ENCODE data around the gene SELENOV. TPM values are rescaled to one million over a fixed set of nuclear protein-coding genes. Genes with fewer than 3 reads are reported as not detected.

The SELENOV gene
- total RNA-seq, 1 donor from 2014 or later = not detected

- intact Hi-C loops (cut with DNase I) = no loop called here
- Histone ChIP-seq H3K4me1 (peaks cover 5 to 10% of the 10 kb centered on the region in 2 donors), H3K27me3 (peaks cover 16% of the 10 kb centered on the region), H3K36me3 (no peaks in the 10 kb centered on the region), H3K9me3 (no peaks in the 10 kb centered on the region), H3K4me3 (no peak overlapping the region), H3K27ac (no peak overlapping the region)
- no peak for DNase-seq (ENCODE audit: low spot score in 2 of 2)
- no peak for TF ChIP-seq CTCF (IDR thresholded peaks at IDR 0.05)
These were observed 3.5 kb downstream of the SELENOV start for GRCh38 chr19:39518458-39518857.

GRCh38 chr19:39518975-39519374 lies 4.0 kb downstream of the SELENOV start:
- no peak for DNase-seq (ENCODE audit: low spot score in 2 of 2)
- H3K9me3 ChIP-seq = no peaks in the 10 kb centered on the region
- peaks cover 16% of the 10 kb centered on the region for H3K27me3 ChIP-seq
- no peak overlapping the region for H3K4me3 ChIP-seq
- H3K27ac ChIP-seq = no peak overlapping the region
- TF ChIP-seq CTCF (IDR thresholded peaks at IDR 0.05) = no peak
- intact Hi-C loops (cut with DNase I) = no loop called here
- H3K4me1 ChIP-seq = peaks cover 5 to 10% of the 10 kb centered on the region in 2 donors
- H3K36me3 ChIP-seq = no peaks in the 10 kb centered on the region

GRCh38 chr19:39520541-39521484 lies 5.9 kb downstream of the SELENOV start:
- H3K36me3 ChIP-seq = peaks cover 0 to 4% of the 10 kb centered on the region in 2 donors
- H3K4me1 ChIP-seq = no peaks in the 10 kb centered on the region
- no peaks in the 10 kb centered on the region for H3K9me3 ChIP-seq
- no peak for TF ChIP-seq CTCF (IDR thresholded peaks at IDR 0.05)
- intact Hi-C loops (cut with DNase I) = no loop called here
- no peak for DNase-seq (ENCODE audit: low spot score in 2 of 2)
- H3K27me3 ChIP-seq = peaks cover 3% of the 10 kb centered on the region
- H3K27ac ChIP-seq = no peak overlapping the region
- H3K4me3 ChIP-seq = no peak overlapping the region

- Histone ChIP-seq H3K27ac (no peak overlapping the region), H3K9me3 (no peaks in the 10 kb centered on the region), H3K4me1 (no peaks in the 10 kb centered on the region), H3K27me3 (no peaks in the 10 kb centered on the region), H3K4me3 (no peak overlapping the region), H3K36me3 (peaks cover 0 to 4% of the 10 kb centered on the region in 2 donors)
- intact Hi-C loops (cut with DNase I) = no loop called here
- TF ChIP-seq CTCF (IDR thresholded peaks at IDR 0.05) = no peak
- DNase-seq (ENCODE audit: low spot score in 2 of 2) = no peak
These were observed 9.6 kb downstream of the SELENOV start for GRCh38 chr19:39524495-39524894.

- no peak for DNase-seq (ENCODE audit: low spot score in 2 of 2)
- TF ChIP-seq CTCF (IDR thresholded peaks at IDR 0.05) = no peak
These were observed 10.3 kb downstream of the SELENOV start for GRCh38 chr19:39525205-39525604.

More at GRCh38 chr19:39525205-39525604, 10.3 kb downstream of the SELENOV start:
- intact Hi-C loops (cut with DNase I) = no loop called here
- Histone ChIP-seq H3K27ac (no peak overlapping the region), H3K27me3 (no peaks in the 10 kb centered on the region), H3K36me3 (peaks cover 0 to 4% of the 10 kb centered on the region in 2 donors), H3K9me3 (no peaks in the 10 kb centered on the region), H3K4me1 (no peaks in the 10 kb centered on the region), H3K4me3 (no peak overlapping the region)
